ENCODE measurements around the gene DPEP3.

DNA sequence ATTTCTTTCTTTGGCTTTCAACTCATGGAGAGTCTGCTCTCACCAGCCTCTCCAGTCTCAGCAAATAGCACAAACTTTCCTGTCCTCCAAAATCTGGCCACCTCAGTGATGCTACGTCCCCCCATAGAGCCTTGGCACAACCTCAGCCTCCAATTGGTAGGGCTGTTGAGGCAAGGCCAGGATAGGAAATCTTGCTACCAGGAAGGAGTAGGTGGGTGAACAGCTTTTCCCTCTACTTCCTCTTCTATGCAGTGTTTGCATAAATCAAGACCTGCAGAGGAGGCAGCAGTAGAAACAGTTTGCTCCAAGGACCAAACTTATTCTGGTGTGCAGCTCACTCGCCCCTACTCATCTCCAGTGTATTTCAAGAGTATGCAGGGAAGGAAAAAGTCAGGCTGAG, 19.7 kb upstream of the DPEP3 start:
- TF ChIP-seq, protein P1, sequence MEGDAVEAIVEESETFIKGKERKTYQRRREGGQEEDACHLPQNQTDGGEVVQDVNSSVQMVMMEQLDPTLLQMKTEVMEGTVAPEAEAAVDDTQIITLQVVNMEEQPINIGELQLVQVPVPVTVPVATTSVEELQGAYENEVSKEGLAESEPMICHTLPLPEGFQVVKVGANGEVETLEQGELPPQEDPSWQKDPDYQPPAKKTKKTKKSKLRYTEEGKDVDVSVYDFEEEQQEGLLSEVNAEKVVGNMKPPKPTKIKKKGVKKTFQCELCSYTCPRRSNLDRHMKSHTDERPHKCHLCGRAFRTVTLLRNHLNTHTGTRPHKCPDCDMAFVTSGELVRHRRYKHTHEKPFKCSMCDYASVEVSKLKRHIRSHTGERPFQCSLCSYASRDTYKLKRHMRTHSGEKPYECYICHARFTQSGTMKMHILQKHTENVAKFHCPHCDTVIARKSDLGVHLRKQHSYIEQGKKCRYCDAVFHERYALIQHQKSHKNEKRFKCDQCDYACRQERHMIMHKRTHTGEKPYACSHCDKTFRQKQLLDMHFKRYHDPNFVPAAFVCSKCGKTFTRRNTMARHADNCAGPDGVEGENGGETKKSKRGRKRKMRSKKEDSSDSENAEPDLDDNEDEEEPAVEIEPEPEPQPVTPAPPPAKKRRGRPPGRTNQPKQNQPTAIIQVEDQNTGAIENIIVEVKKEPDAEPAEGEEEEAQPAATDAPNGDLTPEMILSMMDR (optimal IDR thresholded peaks at IDR 0.05 in 1 of 3, IDR thresholded peaks at IDR 0.05 in 1 of 3, conservative IDR thresholded peaks at IDR 0.05 in 1 of 3; ENCODE audit: extremely low read depth in 1 of 3, insufficient read depth in 2 of 3, low read length in 3 of 3) = no peak
- no peak for TF ChIP-seq EZH2 (IDR thresholded peaks at IDR 0.05; ENCODE audit: low read length)

Measured in keratinocyte (primary cell).